Suprapubic skin (tissue), 4 donors: Measurements from ENCODE around the gene NARS2. TPM values are rescaled to one million over a fixed set of nuclear protein-coding genes. Genes with fewer than 3 reads are reported as not detected.

Source experiments
- DNase-seq, 2 donors: peaks; one replicate each; pipeline ENCODE4 v3.0.0-alpha.2; 2019; ENCODE audit warnings: low spot score in 2 of 2
- H3K27ac ChIP-seq: fragments of 200-600 bp; sonication (generic); one replicate; pipeline ENCODE4 v1.5.1; 2019
- H3K27me3 ChIP-seq: fragments of 200-600 bp; sonication (generic); one replicate; pipeline ENCODE4 v1.5.1; 2019
- H3K36me3 ChIP-seq: fragments of 200-600 bp; sonication (generic); one replicate; pipeline ENCODE4 v1.5.1; 2019
- H3K4me1 ChIP-seq: fragments of 200-600 bp; sonication (generic); one replicate; pipeline ENCODE4 v1.5.1; 2019
- H3K4me3 ChIP-seq: fragments of 200-600 bp; sonication (generic); one replicate; pipeline ENCODE4 v1.5.1; 2019; ENCODE audit warnings: mild to moderate bottlenecking
- H3K9me3 ChIP-seq: fragments of 200-600 bp; sonication (generic); one replicate; pipeline ENCODE4 v1.5.1; 2019
- EP300 ChIP-seq: sonication (generic); formaldehyde crosslinking; IDR thresholded peaks from one replicate; pipeline ENCODE4 v1.6.1; 2017; ENCODE audit warnings: antibody characterized with exemption
- POLR2A ChIP-seq, 2 donors: fragments of 450-650 bp; IDR thresholded peaks; one replicate each; pipeline ENCODE4 v1.6.1; 2017; ENCODE audit warnings: antibody characterized with exemption in 2 of 2, mild to moderate bottlenecking in 2 of 2, moderate library complexity in 2 of 2
- POLR2AphosphoS5 ChIP-seq, 3 donors: sonication (generic); formaldehyde crosslinking; IDR thresholded peaks; one replicate each; pipeline ENCODE4 v1.6.1; 2017; ENCODE audit warnings: antibody characterized with exemption in 3 of 3
- WGBS: methylation state at CpG from one replicate; pipeline ENCODE4 v1.1.5; 2018; 5-methylcytosine and 5-hydroxymethylcytosine counted together
- total RNA-seq, 4 donors: library from RNA; depleted of rRNA; stranded (reverse); fragments of >200 nt; gene quantifications; one replicate each; pipeline ENCODE4 v1.1.0, GENCODE V29; 2016
- TF ChIP-seq, protein P1 (sequence below), 2 donors: fragments of 200-600 bp in 1 of 2; fragments of 450-650 bp in 1 of 2; sonication (generic) in 1 of 2; IDR thresholded peaks; one replicate each; pipeline ENCODE4 v1.5.1; 2016 to 2019; ENCODE audit warnings: antibody characterized with exemption in 2 of 2, mild to moderate bottlenecking in 1 of 2, moderate library complexity in 1 of 2

The NARS2 gene
- total RNA-seq, 4 donors from 2014 or later = 10.9 to 14.7 (median 14.7) TPM

DNA sequence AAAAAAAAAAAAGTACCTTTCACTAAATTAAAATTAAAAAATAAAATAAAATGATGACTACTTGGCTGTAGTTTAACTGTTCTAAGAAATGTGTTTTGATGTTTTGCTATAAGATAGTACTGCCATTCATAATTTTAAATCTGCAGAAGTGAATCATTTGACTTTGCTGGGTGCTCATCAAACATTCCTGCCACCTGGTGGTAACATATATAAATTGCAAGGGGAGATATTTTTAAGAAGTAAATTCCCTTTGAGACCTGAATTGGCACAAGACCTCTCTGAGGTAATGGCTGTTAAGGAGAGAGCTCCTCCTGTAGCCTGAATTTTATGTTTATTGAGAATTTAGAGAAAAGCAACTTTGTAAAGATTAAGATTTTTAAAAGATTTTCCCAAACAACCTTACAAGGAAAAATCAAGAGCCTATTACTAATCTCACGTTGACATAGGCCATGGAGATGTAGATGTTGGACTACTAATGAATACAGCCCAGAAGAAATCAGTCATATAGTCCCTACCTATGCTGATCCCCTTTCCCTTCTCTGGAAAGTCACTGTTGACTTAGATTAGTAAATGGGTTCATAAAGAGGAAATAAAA lies 11.9 kb upstream of the NARS2 start:
- WGBS = 93% methylated on average over 1 of the region's 1 CpG
- Histone ChIP-seq H3K9me3 (peaks cover 3% of the 10 kb centered on the region), H3K36me3 (no peaks in the 10 kb centered on the region), H3K27me3 (no peaks in the 10 kb centered on the region), H3K4me3 (no peak overlapping the region), H3K27ac (no peak overlapping the region), H3K4me1 (no peaks in the 10 kb centered on the region)
- DNase-seq = no peak
- TF ChIP-seq EP300 (no peak), POLR2AphosphoS5 (IDR thresholded peaks at IDR 0.05) (no peak), POLR2A (IDR thresholded peaks at IDR 0.05) (no peak)
- TF ChIP-seq, protein P1, sequence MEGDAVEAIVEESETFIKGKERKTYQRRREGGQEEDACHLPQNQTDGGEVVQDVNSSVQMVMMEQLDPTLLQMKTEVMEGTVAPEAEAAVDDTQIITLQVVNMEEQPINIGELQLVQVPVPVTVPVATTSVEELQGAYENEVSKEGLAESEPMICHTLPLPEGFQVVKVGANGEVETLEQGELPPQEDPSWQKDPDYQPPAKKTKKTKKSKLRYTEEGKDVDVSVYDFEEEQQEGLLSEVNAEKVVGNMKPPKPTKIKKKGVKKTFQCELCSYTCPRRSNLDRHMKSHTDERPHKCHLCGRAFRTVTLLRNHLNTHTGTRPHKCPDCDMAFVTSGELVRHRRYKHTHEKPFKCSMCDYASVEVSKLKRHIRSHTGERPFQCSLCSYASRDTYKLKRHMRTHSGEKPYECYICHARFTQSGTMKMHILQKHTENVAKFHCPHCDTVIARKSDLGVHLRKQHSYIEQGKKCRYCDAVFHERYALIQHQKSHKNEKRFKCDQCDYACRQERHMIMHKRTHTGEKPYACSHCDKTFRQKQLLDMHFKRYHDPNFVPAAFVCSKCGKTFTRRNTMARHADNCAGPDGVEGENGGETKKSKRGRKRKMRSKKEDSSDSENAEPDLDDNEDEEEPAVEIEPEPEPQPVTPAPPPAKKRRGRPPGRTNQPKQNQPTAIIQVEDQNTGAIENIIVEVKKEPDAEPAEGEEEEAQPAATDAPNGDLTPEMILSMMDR (IDR thresholded peaks at IDR 0.05) = no peak

DNA sequence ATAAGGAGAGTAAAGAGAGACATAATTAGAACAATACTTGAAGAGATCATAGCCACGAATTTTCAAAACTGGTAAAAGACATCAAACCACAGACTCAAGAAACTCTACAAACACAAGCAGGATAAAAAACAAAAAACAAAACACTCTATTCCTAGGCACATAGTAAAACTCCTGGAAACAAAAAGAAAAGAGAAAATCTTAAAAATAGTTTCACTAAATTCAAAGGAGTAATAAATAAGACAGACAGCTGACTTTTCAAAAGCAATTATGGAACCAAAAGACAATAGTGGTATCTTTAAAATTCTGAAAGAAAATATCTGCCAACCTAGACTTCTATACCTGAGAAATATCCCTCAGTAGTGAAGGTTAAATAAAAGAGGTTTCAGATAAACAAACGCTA lies 9.2 kb upstream of the NARS2 start:
- 87% methylated on average over 2 of the region's 2 CpGs for WGBS
- DNase-seq = no peak
- Histone ChIP-seq H3K27me3 (no peaks in the 10 kb centered on the region), H3K4me1 (no peaks in the 10 kb centered on the region), H3K36me3 (no peaks in the 10 kb centered on the region), H3K27ac (no peak overlapping the region), H3K9me3 (peaks cover 3% of the 10 kb centered on the region), H3K4me3 (no peak overlapping the region)
- TF ChIP-seq POLR2A (IDR thresholded peaks at IDR 0.05) = no peak
- TF ChIP-seq EP300 = no peak
- TF ChIP-seq, protein P1 (IDR thresholded peaks at IDR 0.05) = no peak
- no peak for TF ChIP-seq POLR2AphosphoS5 (IDR thresholded peaks at IDR 0.05)

DNA sequence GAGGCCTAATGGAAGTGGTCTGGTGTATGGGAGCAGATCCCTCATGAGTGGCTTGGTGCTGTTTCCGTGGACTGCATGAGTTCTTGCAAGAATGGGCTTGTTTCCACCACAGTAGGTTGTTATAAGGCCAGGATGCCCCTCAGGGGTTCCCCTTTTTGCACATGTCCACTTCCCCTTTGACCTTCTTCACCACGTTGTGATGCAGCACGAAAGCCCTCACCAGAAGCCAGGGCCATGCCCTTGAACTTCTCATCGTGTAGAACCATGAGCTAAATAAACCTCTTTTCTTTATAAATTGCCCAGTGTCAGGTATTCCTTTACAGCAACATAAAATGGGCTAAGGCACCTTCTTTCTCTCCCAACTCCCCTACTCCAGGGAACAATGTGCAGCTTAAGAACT lies 2.8 kb upstream of the NARS2 start:
- H3K4me3 ChIP-seq = no peak overlapping the region
- H3K4me1 ChIP-seq = peaks cover 23% of the 10 kb centered on the region
- no peaks in the 10 kb centered on the region for H3K36me3 ChIP-seq
- TF ChIP-seq POLR2AphosphoS5 (IDR thresholded peaks at IDR 0.05) (no peak), POLR2A (IDR thresholded peaks at IDR 0.05) (no peak), EP300 (no peak)
- TF ChIP-seq, protein P1 (IDR thresholded peaks at IDR 0.05) = no peak
- WGBS = 79% methylated on average over 4 of the region's 4 CpGs
- no peak for DNase-seq
- no peak overlapping the region for H3K27ac ChIP-seq
- H3K27me3 ChIP-seq = no peaks in the 10 kb centered on the region
- no peaks in the 10 kb centered on the region for H3K9me3 ChIP-seq

DNA sequence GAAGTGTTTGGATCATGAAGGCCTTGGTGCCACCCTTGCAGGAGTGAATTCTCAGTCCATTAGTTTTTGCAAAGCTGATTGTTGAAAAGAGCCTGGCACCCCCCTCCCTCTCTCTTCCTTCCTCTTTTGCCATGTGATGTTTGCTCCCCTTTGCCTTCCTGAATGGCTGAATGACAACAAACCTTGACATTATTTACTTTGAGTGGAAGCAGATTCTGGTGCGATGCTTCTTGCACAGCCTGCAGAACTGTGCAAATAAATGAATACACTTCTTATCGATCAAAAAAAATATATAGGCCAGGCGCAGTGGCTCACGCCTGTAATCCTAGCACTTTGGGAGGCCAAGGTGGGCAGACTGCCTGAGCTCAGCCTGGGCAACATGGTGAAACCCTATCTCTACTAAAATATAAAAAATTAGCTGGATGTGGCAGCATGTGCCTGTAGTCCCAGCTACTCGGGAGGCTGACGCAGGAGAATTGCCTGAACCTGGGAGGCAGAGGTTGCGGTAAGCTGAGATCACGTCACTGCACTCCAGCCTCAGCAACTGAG lies 2.0 kb upstream of the NARS2 start:
- no peak for DNase-seq
- H3K27ac ChIP-seq = no peak overlapping the region
- 82% methylated on average over 8 of the region's 8 CpGs for WGBS
- H3K4me1 ChIP-seq = peaks cover 27% of the 10 kb centered on the region
- no peaks in the 10 kb centered on the region for H3K36me3 ChIP-seq
- H3K27me3 ChIP-seq = no peaks in the 10 kb centered on the region
- H3K4me3 ChIP-seq = no peak overlapping the region
- TF ChIP-seq, protein P1 (IDR thresholded peaks at IDR 0.05) = no peak
- TF ChIP-seq POLR2AphosphoS5 (IDR thresholded peaks at IDR 0.05) = no peak
- no peak for TF ChIP-seq EP300
- no peak for TF ChIP-seq POLR2A (IDR thresholded peaks at IDR 0.05)
- H3K9me3 ChIP-seq = no peaks in the 10 kb centered on the region

DNA sequence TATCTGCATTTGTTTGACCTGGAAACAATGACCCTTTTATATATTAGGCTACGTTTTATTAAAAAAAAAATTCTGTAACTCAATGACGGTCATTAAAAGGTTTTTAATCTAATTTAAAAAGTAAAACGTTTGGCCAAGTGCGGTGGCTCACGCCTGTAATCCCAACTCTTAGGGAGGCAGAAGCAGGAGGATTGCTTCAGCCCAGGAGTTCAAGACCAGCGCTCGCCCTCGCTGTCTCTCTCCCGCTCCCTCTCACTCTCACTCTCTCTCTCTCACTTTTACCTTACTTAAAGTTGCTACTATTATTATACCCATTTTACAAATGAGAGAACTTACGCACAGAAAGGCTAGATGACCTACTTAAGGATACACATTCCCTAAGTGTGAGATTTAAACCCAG lies 814 bp upstream of the NARS2 start:
- TF ChIP-seq POLR2AphosphoS5 (IDR thresholded peaks at IDR 0.05) = no peak
- Histone ChIP-seq H3K4me1 (peaks cover 27% of the 10 kb centered on the region), H3K36me3 (no peaks in the 10 kb centered on the region), H3K9me3 (no peaks in the 10 kb centered on the region), H3K4me3 (peak overlapping the region; percentile 84), H3K27ac (peak overlapping the region; percentile 79), H3K27me3 (no peaks in the 10 kb centered on the region)
- 62% methylated on average over 10 of the region's 10 CpGs for WGBS
- no peak for DNase-seq

DNA sequence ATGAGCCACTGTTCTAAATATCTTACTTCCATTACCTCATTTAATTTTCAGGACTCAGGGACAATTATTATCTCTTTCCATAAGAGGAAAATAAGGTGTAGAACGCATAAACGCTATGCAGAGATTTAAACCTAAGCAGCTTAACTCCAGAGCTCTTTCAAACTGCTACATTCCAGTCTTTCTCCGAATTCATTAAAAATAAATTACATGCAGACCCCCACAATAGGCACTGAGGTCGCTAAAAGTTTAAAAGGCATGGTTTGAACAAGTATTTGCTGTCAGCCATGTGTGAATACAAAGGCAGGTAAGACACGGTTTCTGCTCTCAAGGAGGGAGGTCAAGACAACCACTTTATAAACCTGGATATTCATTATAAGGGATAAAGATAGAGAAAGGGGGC lies 983 bp downstream of the NARS2 start:
- peak overlapping the region; percentile 84 for H3K4me3 ChIP-seq
- 7% methylated on average over 5 of the region's 5 CpGs for WGBS
- peaks cover 27% of the 10 kb centered on the region for H3K4me1 ChIP-seq
- DNase-seq = no peak
- H3K27ac ChIP-seq = no peak overlapping the region
- H3K27me3 ChIP-seq = no peaks in the 10 kb centered on the region
- no peak for TF ChIP-seq EP300
- TF ChIP-seq POLR2AphosphoS5 (IDR thresholded peaks at IDR 0.05) = no peak
- no peak for TF ChIP-seq POLR2A (IDR thresholded peaks at IDR 0.05)
- TF ChIP-seq, protein P1 (IDR thresholded peaks at IDR 0.05) = no peak
- H3K9me3 ChIP-seq = no peaks in the 10 kb centered on the region
- no peaks in the 10 kb centered on the region for H3K36me3 ChIP-seq
